ENCODE data around the gene FAM89A.
"Not testable (repeated sequence)": the region's sequence is repeated elsewhere in the genome, so short reads cannot be mapped to it uniquely, and the experiment has no call there.

DNA sequence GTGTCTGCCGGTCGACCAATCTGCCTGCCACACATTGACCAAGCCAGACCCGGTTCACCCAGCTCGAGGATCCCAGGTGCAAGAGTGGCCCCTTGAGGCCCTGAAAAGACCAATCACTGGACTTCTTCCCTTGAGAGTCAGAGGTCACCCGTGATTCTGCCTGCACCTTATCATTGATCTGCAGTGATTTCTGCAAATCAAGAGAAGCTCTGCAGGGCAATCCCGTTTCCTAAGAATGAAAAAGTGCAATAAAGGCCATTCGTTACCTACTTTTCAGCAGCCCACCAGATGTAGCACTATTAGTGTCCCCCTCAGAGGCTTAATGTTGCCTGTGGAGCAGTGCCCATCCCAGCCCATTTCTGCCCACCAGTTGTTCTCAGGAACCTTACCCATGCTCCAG lies 17.5 kb downstream of the FAM89A start:
- not testable (repeated sequence) for TF ChIP-seq POLR2A, POLR2AphosphoS5 (IDR thresholded peaks at IDR 0.05; ENCODE audit: low read depth, low read length)

Measured in GM12892 (cell line).